ENCODE measurements around the gene COL16A1. TPM values are rescaled to one million over a fixed set of nuclear protein-coding genes. Genes with fewer than 3 reads are reported as not detected.

Gene COL16A1
- total and polyA plus RNA-seq, 2 of the 13 experiments (the other 11 are each of a cell fraction or from before 2014, with no cell fraction given): 4.3 to 12.2 TPM

- TF ChIP-seq HNF1A (IDR thresholded peaks at IDR 0.05; ENCODE audit: low read depth): no peak
- TF ChIP-seq HNF1A (CRISPR knock-in tag; IDR thresholded peaks at IDR 0.05; ENCODE audit: borderline replicate concordance): no peak
These were observed 85.7 kb downstream of the COL16A1 start (continued) for GRCh38 chr1:31617916-31618746.

GRCh38 chr1:31617218-31617915 lies 86.5 kb downstream of the COL16A1 start, which contains the start of gene HCRTR1:
HCRTR1 (plus strand) TSS chr1:31617689; CDS start chr1:31619193, 1,504 bp downstream.
- Histone ChIP-seq H3K9ac (ENCODE audit: insufficient read depth, low read depth, low read length) (no peak within 1 kb of the TSS), H4K20me1 (ENCODE audit: insufficient read depth, low read length) (no peaks in the 10 kb centered on the region), H3K4me2 (ENCODE audit: low read depth, low read length) (peak within 1 kb of the TSS; percentile 77), H3K4me1 (ENCODE audit: insufficient read depth, low read length) (peaks cover 9% of the 10 kb centered on the region; the same call in 1 of the 2 replicates), H3K4me3 (replicated peaks in 1 of 3; ENCODE audit: insufficient read depth in 1 of 3, low read depth in 2 of 3, low read length in 3 of 3) (peak within 1 kb of the TSS; percentile 59 to 72 (median 65)), H3K27me3 (ENCODE audit: control insufficient read depth in 1 of 2, insufficient read depth in 2 of 2, low read length in 2 of 2) (peaks cover 7 to 42% of the 10 kb centered on the region in 2 experiments), H3K27ac (ENCODE audit: extremely low read length, insufficient read depth, low read length) (no peak within 1 kb of the TSS), H3K9me3 (ENCODE audit: low read length) (no peaks in the 10 kb centered on the region), H2AFZ (ENCODE audit: low read length) (no peak within 1 kb of the TSS), H3K36me3 (replicated peaks in 1 of 2; ENCODE audit: control insufficient read depth in 1 of 2, insufficient read depth in 2 of 2, low read length in 2 of 2) (no peaks in the 10 kb centered on the region), H3K79me2 (ENCODE audit: insufficient read depth, low read length) (no peaks in the 10 kb centered on the region)
- no peak for FAIRE-seq
- 6% methylated on average over 14 of the region's 48 CpGs for WGBS (ENCODE audit: low lambda C conversion rate)
- no peak for DNase-seq (ENCODE audit: low spot score)
- in situ Hi-C loops (cut with HindIII; ENCODE audit: extremely low pct_ligation_motif_present, low pct_unique_long_range_greater_than_20kb): no loop called here
- no TSS peak for BruUV-seq (replicated peaks)
- ChIA-PET CTCF (ENCODE audit: low intra/inter-chr PET ratio, low total read pairs) (interaction anchor here (1.3 to 2.8 kb wide), 2 partner anchors 23 to 53 kb away, joined by 3 to 17 read pairs; no protein-coding TSS in a partner anchor), POLR2A (interaction anchor here (1.2 kb wide), 1 partner anchor 10 kb away, joined by 3 read pairs; no protein-coding TSS in a partner anchor)
- ATAC-seq: peak; percentile 37
- intact Hi-C loops (cut with micrococcal nuclease; ENCODE audit: unreplicated experiment): no loop called here
- 0 out of 2 replicates have a peak, but pooled peaks have one; percentile 24 for TF ChIP-seq ZMAT3 (CRISPR knock-in tag; conservative IDR thresholded peaks at IDR 0.05)
- TF ChIP-seq ZNF12 (CRISPR knock-in tag; IDR thresholded peaks at IDR 0.05): peak; percentile 71; the same call in 1 of the 2 replicates
- no peak for TF ChIP-seq ZBTB7A (CRISPR knock-in tag; IDR thresholded peaks at IDR 0.05)
